GM12878 (cell line): ENCODE data around the gene KLF3.

Source experiments
- ATF2 ChIP-seq: IDR thresholded peaks from 2 replicates; pipeline ENCODE4 v1.6.1; 2012; ENCODE audit warnings: low read length, inconsistent platforms
- BCL11A ChIP-seq: IDR thresholded peaks from 2 replicates; pipeline ENCODE4 v1.6.1; 2011; ENCODE audit warnings: low read depth, low read length
- CEBPB ChIP-seq, 2 experiments: fragments of 150-350 bp in 1 of 2; IDR thresholded peaks; 2 replicates each; pipeline ENCODE4 v1.6.1; 2012 to 2014; ENCODE audit warnings: low read depth in 2 of 2, low read length in 2 of 2, borderline replicate concordance in 1 of 2, inconsistent platforms in 1 of 2
- HDAC6 ChIP-seq: fragments of 200-600 bp; sonication (generic); IDR thresholded peaks from one replicate; pipeline ENCODE4 v1.8.0; 2017; ENCODE audit warnings: antibody characterized with exemption; ENCODE audit not compliant: unreplicated experiment
- NR2C2 ChIP-seq: IDR thresholded peaks from 2 replicates; pipeline ENCODE4 v1.6.1; 2011; ENCODE audit warnings: borderline replicate concordance, low read depth; ENCODE audit not compliant: control insufficient read depth, insufficient read length
- PBX3 ChIP-seq: IDR thresholded peaks from 2 replicates; pipeline ENCODE4 v1.6.1; 2011; ENCODE audit warnings: mild to moderate bottlenecking, low read depth, low read length, moderate library complexity; ENCODE audit not compliant: insufficient replicate concordance
- POLR2A ChIP-seq: IDR thresholded peaks from 2 replicates; pipeline ENCODE4 v1.6.1; 2011; ENCODE audit warnings: low read depth, mild to moderate bottlenecking, low read length
- RAD51 ChIP-seq: fragments of 450-650 bp; IDR thresholded peaks from 2 replicates; pipeline ENCODE4 v1.6.1; 2016; ENCODE audit warnings: moderate library complexity, mild to moderate bottlenecking, inconsistent platforms
- RELA ChIP-seq: fragments of 450-650 bp; IDR thresholded peaks from 2 replicates; pipeline ENCODE4 v1.8.0; 2014; ENCODE audit warnings: borderline replicate concordance; ENCODE audit not compliant: partially characterized antibody
- RFX5 ChIP-seq: IDR thresholded peaks from 2 replicates; pipeline ENCODE4 v1.6.1; 2011; ENCODE audit warnings: low read depth, low read length, improper control_type of control experiment
- SIN3A ChIP-seq: IDR thresholded peaks from 2 replicates; pipeline ENCODE4 v1.6.1; 2012; ENCODE audit warnings: low read depth, low read length, improper control_type of control experiment
- ZNF274 ChIP-seq: IDR thresholded peaks from one replicate; pipeline ENCODE4 v1.8.0; 2011; ENCODE audit not compliant: insufficient read length, insufficient read depth
- TF ChIP-seq, protein P1 (sequence below), 3 experiments: IDR thresholded peaks in 2 of 3; conservative IDR thresholded peaks in 1 of 3; 2 replicates each; pipeline ENCODE4 v1.5.1; 2011; ENCODE audit warnings: low read depth in 3 of 3, low read length in 3 of 3, mild to moderate bottlenecking in 3 of 3, control low read depth in 2 of 3, moderate library complexity in 2 of 3, inconsistent platforms in 1 of 3, mixed read lengths in 1 of 3; ENCODE audit not compliant: control insufficient read depth in 2 of 3, insufficient read depth in 1 of 3; ENCODE audit errors: extremely low read depth in 1 of 3

DNA sequence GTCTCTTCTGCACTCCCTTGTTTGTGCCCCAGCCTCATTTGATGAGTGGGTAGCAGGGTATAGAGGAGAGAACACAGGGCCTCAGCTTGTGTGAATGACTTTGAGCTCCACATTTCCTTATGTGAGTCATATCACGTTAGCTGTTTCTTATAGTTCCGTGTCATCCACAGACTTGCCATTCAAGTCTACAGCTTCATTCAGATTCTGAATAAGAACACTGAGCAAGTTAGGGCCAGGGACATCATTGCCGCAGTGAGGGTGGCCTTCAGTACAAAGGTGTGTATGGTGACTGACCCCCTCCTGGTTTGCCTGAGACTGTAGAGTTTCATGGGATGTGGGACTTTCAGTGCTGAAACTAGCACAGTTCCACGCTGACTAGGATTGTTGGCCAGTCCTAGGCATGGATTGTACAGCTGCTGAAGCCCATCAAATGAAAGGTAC lies 23.6 kb downstream of the KLF3 start:
- TF ChIP-seq BCL11A (no peak), ATF2 (no peak), SIN3A (no peak), RFX5 (no peak), CEBPB (IDR thresholded peaks at IDR 0.05; ENCODE audit: borderline replicate concordance in 1 of 2, low read depth in 2 of 2, low read length in 2 of 2) (no peak), HDAC6 (no peak), POLR2A (no peak), RELA (no peak), NR2C2 (no peak), RAD51 (no peak), ZNF274 (no peak), PBX3 (no peak)
- TF ChIP-seq, protein P1, sequence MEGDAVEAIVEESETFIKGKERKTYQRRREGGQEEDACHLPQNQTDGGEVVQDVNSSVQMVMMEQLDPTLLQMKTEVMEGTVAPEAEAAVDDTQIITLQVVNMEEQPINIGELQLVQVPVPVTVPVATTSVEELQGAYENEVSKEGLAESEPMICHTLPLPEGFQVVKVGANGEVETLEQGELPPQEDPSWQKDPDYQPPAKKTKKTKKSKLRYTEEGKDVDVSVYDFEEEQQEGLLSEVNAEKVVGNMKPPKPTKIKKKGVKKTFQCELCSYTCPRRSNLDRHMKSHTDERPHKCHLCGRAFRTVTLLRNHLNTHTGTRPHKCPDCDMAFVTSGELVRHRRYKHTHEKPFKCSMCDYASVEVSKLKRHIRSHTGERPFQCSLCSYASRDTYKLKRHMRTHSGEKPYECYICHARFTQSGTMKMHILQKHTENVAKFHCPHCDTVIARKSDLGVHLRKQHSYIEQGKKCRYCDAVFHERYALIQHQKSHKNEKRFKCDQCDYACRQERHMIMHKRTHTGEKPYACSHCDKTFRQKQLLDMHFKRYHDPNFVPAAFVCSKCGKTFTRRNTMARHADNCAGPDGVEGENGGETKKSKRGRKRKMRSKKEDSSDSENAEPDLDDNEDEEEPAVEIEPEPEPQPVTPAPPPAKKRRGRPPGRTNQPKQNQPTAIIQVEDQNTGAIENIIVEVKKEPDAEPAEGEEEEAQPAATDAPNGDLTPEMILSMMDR (IDR thresholded peaks at IDR 0.05 in 2 of 3, conservative IDR thresholded peaks at IDR 0.05 in 1 of 3; ENCODE audit: control insufficient read depth in 2 of 3, extremely low read depth in 1 of 3, insufficient read depth in 1 of 3, low read depth in 3 of 3, low read length in 3 of 3) = no peak
